GM10847 (cell line): Measurements from ENCODE around the gene CCDC195.

Source experiments
- POLR2A ChIP-seq: IDR thresholded peaks from 2 replicates; pipeline ENCODE4 v1.6.1; 2011; ENCODE audit not compliant: insufficient read length; ENCODE audit errors: extremely low read depth

Gene CCDC195

DNA sequence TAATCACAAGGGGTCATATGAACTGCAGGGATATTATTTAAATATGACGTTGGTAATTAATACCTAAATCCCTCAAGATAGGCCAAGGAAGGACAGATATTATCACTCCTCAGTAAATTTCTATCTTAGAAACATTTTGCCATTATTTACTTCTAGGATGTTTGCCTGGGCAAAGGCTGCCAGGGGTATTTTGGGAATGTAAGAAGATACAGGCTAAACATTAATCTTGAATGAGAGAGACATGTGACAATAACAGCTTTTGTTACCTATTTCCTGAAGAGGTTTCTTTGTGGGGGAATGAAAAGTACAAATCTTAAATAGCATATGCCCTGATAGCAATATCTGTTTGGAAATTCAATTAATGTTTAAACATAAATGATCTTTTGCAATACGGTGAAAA, 756 bp upstream of the CCDC195 start:
- TF ChIP-seq POLR2A: no peak

DNA sequence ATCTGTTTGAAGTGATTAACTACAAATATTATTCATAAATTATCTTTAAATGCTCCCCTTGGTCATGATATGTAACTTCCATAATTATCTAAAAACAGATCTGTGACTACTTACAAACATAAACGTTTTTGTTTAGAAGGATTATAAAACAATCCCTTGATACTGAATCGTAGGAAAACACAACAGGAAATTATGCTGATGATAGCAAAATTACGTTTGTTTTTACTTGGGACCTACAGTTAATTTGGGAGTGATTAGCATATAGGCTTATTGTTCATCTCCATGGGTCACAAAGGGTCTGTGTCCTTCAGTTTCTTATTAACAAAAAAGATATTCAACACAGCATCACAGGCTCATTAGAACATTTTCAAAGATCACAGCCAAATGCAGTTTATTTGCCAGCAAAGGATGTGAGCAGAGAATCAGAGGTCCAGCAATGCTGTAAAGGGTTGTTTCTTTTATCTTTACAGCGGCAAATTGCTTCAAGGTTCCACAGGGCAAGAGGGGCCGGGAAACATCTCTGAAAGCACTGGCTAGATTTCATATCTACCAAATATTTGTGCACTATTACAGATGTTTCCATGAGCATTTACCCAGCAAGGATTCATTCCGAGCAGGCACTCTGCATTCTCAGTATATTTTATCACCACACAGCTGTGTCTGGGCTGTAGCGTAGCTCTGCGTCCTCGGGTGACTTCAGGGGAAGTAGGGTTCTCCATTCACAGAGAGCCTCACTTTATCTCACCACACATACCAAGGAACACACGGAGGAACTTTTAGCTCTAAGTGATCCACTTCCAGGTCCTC, 4.1 kb downstream of the CCDC195 start:
- no peak for TF ChIP-seq POLR2A

DNA sequence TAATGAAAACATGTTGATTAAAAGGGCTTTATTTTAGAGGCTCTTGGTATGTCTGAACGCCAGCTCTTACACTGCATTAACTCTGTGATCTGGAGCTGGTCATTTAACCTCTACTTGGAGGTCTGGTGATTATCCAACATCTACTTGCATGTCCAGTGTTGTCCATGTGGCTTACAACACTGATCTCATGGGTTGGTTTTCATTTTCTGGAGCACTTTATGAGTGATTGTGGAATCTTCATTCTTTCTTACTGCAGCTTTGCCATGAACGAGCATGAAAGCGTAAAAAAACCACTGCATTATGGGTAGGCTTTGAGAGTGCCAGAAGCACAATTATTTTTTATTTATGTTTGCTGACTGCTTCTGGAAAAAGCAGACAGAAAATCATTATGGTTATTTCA, 4.8 kb downstream of the CCDC195 start:
- no peak for TF ChIP-seq POLR2A

DNA sequence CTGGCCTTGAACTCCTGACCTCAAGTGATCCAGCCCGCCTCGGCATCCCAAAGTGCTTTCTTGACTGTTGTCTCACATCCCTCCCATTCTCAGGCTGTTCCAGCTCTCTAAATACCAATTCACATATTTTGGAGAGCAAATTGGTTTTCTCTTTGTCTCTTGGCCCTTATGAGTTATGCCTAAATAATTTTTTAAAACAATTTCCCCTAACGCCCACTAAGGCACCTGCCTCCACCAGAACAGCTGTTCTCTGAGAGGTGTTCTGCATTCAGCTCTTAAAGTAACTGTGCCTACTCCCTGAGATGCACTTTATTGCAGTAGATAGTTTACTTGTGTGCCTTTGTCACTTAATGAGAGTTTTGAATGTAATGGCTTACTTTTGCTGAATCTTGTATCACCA, 6.9 kb downstream of the CCDC195 start:
- no peak for TF ChIP-seq POLR2A

DNA sequence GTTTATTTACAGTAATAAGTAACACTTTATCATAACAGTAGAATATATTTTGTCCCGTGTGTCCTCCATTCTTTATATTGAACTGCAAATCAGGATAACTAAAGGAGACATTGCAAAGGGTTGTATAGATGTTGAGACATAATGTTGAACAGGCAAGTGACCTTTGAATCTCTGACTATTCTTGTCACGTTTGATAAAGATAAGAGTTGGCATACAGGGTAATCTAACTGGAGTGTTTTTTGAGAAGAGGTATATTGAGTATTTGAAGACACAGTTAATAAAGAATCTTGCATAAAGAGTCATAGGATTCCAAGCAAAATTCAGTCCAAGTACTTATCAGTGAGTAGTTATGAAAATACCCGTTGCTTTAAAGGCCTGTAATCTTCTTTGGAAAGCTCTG, 21.7 kb downstream of the CCDC195 start:
- TF ChIP-seq POLR2A: no peak

DNA sequence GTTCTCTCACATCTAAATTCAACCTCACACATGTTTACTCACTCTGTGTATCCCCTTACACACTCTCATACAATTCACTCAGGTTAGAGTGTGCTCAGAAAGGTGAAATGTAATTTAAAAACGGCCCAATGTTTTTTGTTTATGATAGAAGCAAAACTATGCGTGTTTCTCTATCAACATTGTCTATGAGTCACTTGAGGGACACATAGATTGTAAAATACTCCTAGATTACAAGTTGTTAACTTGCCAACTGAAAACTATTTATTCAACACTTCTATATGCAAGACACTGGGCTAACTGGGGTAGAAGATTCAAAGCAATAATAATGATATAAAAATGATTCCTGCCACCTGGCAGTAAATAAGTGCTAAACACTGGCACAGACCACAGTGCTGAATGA, 24.6 kb downstream of the CCDC195 start:
- no peak for TF ChIP-seq POLR2A

DNA sequence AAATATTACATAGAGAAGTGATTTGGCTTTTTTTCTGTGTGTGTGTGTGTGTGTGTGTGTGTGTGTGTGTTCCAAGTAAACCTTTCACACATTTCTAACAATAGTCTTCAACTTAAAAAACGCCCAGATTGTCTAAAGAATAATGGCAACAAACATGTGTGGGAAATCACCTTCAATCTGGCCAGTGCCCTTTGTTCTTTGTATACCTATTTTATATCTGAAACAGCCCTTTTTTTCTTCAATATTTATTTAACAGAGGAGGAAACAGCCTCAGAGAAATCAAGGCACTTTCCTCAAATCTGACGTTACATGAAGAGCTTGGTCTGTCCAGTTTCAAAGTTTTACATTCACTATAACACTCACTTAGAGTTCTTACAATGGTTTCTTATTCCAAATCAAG, 25.3 kb downstream of the CCDC195 start:
- TF ChIP-seq POLR2A: no peak

DNA sequence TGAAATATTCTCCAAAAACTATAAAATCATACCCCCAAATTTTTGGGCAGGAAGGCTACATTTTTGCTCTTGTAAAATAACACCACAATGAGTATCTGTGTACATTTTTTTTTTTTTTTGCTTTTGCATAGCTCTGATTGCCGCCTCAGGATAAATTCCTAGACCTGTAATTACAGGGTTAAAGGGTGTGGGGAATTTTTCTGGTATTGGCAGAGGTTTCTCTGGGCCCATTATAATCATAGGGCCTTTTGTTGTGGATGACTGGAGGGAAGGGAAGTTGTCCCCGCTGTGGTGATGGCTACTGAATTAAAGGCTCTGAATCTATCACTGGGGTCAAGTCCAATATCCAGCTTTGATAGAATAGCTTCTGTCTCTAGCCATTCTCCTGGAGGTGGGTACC, 26.6 kb downstream of the CCDC195 start:
- no peak for TF ChIP-seq POLR2A

DNA sequence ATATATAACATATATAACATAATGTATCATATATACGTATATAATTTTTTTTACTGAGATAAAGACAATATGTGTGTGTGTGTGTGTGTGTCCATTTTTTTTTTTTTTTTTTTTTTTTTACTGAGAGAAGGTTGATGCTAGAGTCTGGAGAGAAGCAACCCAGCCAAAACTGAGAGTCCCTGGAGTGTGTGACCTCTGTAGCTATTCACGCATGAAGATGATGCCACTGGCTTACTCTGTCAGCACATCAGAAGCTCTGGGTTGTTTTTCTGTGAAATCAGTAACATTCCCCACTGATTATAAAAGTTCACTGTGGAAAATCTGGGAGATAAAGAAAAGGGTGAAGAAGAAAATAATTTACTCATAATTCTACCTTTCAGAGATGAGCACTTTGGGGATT, 27.2 kb downstream of the CCDC195 start:
- no peak for TF ChIP-seq POLR2A

DNA sequence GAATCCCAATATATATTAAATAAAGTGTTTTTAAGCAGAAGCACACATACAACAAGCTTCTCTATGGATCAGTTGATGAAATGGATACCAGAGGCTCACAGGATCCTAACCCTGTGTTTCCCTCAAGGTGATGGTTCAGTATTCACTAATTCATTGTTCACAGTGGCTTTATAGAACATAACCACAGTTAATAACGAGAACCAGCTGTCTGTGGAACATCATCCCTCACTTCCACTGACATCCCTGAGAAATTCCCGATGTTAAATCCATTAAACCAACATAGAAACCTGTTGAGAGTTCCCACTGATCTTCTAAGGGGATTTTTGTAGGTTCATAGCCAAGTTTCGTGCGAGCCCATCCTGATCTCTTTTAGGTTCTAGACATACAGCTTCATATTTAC, 29.0 kb downstream of the CCDC195 start:
- TF ChIP-seq POLR2A: no peak

DNA sequence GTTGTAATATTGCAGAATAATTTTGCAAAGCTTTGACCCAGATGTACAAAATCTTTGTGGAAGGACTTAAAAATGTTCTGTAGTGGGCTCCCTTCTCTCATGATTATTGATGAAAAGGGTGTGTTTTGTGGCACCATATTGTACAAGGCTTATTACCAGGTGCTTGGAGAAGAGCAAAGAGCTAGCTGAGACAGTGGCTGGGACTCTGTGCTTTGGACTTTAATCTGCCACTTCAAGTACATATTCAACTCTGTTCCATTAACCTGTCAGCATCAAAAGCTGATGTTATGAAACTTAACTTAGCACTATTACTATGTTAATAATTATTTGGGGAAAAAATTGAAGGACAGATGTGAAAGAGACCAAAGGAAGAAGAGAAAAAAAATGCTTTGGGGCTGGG, 31.0 kb downstream of the CCDC195 start:
- no peak for TF ChIP-seq POLR2A

DNA sequence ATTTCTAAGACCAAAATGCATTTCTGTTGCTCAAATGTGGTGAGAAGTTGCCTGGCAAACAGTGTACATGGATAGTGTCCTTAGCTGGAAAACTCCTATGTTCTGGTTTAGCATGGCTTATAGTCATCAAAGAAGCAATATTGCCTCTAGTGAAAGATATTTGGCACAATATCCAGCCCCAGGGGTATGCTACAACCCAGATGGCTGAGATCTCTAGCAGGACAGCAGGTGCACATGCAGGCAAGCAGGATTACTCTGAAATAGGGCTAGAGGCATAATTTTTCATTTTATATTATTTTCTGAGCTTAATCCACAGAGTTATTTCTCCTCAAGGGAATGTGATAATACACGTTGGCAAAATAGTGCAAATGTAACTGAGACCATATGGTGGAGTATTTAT, 34.0 kb downstream of the CCDC195 start:
- TF ChIP-seq POLR2A: no peak

DNA sequence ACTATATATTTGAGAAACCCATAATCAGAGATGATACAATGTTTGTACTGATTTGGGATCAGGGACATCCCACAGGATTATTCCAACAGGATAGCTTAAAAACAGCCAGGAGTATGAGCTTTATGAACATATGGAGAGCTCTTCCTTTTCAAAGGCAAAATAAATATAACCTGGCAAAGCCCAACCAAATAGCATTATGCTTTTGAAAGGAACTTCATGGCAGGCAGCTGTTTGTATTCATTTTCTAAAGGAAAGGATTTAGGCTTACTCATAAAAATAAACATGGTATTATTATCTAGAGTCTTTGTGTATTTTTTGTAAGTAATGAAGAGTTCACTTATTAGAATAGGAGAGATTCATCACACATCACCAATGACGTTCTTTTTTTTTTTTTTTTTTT, 44.4 kb downstream of the CCDC195 start:
- no peak for TF ChIP-seq POLR2A

DNA sequence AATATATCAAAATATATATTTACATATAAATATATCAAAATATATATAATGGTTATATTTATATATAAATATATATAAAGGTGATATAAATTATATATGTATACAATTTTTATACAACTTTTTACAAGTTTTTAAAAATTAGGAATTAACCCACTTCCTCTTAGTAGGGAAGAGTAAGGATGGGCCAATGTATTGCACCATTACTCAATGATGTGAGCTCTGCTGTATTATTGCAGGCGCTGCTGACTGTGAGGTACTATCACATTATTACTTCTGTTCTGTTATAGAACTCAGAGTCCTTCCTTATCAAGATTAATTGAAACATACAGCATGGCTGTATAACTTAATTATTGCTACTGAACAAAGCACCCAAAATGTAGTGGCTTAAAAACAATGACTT, 46.0 kb downstream of the CCDC195 start:
- TF ChIP-seq POLR2A: no peak

DNA sequence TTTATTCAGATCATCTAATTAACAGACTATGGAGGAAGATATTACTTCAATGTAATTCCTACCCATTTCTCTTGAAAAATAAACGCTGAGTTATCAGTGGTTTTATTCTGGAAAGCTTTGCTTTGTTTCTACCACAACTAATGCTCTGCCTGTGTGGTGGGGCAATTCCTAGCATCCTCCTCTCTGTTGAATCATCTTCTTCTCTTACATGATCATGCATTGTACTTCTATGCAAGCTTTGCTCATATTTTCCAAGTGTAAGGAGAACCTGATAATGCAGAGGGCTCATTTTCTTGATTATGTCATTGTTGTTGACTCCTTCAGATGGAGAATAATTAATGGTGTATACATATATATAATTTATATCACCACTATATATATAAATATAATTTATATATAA, 46.7 kb downstream of the CCDC195 start:
- TF ChIP-seq POLR2A: no peak

DNA sequence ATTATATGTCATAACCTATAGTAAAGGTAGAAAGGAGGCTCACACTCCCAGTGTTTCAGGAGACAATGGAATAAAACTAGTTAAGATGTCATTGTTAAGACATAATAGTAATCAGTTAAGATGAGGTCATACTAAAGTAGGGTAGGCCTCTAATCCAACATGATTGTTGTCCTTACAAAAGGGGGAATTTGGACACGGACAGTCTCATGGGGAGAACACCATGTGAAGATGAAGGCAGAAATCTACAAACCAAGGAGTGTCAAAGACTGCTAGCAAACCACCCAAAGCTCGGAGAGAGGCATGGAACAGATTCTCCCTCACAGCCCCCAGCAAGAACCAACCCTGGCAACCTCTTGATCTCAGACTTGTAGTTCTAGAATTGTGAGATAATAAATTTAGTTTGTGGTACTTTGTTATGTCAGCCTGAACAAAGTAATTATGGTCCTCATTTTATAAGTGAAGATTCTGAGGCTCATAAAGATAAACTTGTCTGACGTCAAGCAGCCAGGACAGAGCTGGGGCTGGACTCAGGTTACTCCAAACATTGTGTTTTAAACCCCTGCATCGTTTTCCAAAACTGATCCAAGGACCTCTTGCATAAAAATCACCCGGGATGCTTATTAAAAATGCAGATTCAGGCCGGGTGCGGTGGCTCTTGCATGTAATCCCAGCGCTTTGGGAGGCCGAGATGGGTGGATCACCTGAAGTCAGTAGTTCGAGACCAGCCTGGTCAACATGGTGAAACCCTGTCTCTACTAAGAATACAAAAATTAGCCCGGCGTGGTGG, 47.8 kb downstream of the CCDC195 start:
- TF ChIP-seq POLR2A: no peak
